GDM1 (cell line): ENCODE measurements around the gene SMG6.
A peak's percentile ranks its signal among the peaks of the same experiment; 100 is the strongest.

Experiments used
- DNase-seq: peaks from one replicate; lab custom pipeline; 2025; lab: John Stamatoyannopoulos, UW

SMG6 gene

GRCh38 chr17:2235265-2235664, 68.3 kb downstream of the SMG6 start:
- DNase-seq, result no peak

- no peak for DNase-seq
Measured at GRCh38 chr17:2233441-2233947, 70.1 kb downstream of the SMG6 start.

DNA sequence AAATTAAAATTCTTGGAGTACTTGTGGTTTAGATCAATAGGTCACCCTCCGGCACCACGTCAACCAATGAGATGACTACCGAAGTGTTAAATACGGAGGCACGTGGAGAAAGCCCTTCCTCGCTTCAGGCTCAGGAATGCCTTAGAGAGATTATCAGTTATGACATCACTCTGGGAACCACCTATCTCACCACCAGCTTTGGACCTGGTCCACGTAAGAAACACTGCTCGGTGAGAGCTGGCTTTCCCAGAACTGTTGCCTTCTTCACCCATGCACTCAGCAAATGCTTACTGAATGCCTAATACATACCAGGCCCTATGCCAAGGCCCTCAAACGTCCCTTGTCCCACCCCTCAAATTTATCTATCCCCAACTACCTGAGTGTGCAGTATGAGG, 71.3 kb downstream of the SMG6 start:
- no peak for DNase-seq

- no peak for DNase-seq
Measured at GRCh38 chr17:2230877-2231276, 72.7 kb downstream of the SMG6 start.

DNA sequence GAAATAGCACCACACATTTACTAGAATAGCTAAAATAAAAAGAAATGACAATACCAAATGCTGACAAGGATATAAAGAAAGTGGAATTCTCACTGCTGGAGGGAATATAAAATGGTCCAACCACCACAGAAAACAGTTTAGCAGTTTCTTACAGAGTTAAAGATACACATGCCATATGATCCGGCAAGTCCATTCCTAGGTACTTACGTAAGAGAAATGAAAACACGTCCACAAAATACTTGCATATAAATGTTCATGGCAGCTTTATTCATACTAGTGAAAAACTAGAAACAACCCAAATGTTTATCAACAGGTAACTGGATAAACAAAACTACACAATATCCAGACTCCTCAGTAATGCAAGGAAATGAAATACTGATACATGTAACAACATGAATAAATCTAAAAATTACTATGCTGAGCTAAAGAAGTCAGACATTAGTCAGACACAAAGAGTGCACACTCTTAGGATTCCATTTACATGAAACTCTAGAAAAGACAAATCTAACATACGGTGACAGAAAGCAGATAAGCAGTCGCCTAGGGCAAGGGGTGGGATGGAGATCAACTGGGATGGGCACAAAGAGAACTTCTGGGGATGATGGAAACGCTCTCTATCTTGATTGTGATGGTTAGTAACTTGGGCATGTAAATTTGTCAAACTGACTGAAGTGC, 76.4 kb downstream of the SMG6 start:
- DNase-seq, result no peak

DNA sequence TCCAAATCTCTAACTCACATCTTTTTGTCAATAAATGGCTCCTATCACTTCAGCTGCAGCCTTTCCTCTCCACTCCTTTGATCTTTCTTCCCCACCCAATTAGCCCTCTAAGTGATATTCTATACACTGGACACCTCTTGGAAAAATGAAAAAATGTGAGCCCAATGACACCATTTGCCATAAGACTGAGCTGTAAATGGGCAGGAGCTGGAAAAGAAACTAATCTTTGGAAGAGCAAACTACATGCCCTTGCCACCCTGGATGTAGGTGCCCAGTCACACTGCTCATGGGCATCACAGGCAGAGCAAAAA, 80.0 kb downstream of the SMG6 start:
- DNase-seq, result no peak

DNA sequence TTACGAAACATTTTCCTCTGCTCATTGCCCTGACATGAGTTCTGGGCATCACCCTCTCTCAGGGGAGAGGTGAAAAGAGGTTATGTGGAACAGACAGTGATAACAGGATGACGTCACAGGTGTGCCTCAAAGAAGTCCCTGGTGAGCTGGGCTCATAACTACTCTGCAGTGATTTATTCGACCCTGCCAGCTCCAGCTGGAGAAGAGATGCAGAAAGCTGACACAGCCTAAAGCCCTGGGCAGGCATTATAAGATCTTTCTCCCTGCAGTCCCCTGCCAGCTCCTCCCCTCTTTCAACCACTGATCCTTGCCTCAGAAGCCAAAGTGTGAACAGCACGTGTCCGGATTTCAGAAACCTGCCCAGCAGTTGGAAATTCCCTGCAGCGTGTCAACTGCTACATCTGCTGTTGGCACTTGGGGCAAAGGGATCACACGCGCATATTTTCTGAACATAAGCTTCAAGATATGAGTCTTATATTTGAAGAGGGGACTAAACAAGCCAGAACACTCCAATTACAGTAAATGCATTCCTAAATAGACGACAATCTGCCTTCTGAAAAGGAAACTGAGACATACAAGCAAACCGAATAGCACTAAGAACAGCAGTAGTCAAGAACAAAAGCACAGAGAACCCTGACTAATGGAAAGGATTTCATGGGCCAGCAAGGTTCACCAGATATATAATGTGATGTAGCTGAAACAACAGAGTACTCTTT, 80.5 kb downstream of the SMG6 start:
- DNase-seq, result no peak

- no peak for DNase-seq
Measured at GRCh38 chr17:2222301-2222700, 81.3 kb downstream of the SMG6 start.

DNA sequence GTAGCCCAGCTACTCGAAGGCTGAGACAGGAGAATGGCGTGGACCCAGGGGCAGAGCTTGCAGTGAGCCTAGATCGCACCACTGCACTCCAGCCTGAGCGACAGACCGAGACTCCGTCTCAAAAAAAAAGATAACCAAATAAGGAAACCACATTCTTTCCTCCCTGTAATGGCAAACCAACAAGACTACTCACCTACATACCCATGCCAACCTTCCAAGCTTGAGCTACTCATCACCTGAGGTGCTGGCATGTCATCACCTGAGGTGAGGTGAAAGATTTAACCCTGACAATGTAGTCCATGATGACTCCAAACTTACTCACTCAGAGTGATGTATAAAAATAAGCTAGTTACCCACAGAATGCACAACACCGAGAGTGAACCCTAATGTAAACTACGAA, 85.2 kb downstream of the SMG6 start:
- no peak for DNase-seq

- DNase-seq, result peak; percentile 67
Measured at GRCh38 chr17:2215616-2216364, 87.8 kb downstream of the SMG6 start.

DNA sequence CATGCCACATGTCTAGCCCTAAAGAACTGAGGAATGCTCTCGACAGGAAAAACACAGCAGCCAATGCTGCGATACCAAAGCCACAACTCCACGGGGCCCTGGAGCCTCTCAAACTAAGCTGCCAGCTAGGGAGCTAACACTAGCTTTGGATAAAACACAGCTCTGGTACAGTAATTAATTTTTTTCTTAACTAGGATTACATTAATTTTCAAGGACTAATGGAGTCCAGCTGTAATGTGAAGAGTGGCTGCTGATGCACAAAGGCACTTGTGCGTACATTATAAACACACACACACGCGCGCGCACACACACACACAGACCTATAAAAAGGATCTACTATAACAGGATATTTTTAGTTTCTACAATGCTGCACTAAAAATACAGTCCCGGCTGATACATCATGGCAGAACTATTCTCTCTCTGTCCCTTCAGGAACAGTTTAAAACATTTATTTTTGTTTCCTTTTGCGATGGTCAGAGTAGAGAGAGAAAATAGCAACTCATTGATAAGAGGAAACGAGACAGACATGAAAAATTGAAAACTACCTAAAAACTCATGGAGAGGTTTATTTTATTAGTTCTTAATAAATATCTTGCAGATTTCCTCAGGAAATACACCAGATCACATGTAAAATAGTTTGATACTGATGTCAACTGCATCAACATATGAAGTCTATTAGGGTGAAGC, 88.5 kb downstream of the SMG6 start:
- peak; percentile 44 for DNase-seq

GRCh38 chr17:2214047-2214928, 89.3 kb downstream of the SMG6 start:
- no peak for DNase-seq

DNA sequence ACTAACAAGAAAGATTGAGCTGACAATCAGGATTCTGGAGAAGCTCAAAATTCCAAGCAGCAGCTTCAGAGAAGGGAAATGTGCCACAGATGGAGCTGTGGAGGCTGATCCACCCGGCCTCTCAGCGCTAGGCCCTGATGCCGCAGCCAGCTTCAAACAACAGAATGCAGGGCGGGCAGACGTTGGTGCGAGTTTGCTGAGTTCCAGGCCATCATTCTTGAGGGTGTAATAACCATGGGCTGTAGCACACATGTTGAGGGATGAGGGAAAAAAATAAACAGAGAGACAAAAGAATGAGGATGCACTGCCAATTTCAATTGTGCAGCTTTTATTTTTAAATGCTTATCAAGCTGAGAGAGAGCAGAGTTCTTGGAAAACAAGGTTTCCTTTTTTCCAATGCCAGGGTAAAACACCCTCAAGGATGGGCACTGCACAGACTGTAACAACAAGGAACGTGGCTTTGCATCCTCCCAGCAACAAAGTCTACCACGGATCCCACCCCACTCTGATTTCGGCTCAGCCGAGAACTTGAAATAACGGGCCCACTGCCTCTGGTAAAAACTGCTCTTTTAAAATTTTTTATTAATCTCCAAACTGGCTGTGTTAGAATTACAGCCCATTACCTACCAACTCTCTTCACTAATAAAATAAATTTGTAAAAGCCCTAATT, 90.2 kb downstream of the SMG6 start:
- no peak for DNase-seq

DNA sequence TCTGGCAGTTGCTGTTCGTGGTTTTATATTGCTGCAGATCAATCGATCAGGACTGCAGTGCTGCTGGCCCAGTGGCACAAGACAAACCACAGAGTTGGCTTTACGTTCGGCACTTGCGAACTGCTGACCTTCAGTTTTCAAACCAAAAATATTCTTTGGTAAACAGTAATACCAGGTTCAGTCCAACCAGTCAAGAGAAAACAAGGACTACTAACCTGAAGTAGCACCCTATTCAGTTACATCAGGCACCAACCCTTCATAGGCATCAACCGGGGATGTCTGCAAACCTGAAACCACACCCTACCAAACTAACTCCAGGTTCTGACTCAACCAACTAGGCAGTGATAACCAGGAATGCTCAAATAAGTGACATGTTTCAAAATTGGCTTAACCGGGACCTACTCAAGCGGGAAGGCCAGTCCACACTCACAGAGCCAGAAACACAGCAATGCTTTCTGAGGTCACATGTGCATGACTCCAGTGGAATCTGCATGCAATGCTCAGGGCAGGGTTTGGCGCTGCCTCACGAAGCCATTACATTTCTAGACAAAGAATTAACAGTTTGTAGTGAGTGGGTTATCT, 91.1 kb downstream of the SMG6 start:
- DNase-seq, result no peak

DNA sequence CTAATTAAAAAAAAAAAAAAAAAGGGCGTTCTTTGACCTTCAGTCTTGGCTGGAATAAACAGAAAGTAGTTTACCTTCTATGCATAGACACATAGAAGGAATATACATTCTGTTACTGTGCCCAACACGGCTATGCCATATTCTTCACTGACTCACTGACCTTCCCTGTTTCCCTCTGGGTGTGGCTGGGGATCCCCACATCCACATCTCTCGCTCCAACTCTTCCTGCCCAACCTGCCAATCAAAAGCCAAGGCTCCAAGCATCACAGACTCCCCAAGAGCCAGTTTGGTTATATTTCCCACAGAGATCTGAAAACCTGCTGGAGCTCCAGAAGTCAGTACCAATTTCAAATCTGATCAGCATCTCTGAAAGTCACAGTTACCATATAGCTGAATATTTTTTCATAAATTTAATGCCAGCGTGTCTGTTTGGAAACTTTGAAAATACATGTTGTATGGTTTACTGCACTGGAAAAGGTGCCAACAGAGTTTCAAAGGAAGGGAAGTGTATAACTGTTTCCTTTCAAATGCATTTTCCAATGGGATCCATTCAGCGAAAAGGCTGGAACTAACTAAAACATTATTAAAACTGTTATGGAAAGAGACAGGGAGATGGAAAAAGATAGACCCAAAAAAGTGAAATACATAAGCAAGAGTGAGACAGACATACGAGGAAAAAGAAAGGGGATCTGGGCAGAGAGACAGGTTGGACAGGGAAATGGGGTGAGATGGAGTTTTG, 91.8 kb downstream of the SMG6 start:
- DNase-seq, result no peak

- DNase-seq, result no peak
Measured at GRCh38 chr17:2210726-2211125, 92.9 kb downstream of the SMG6 start.

GRCh38 chr17:2207815-2208515, 95.6 kb downstream of the SMG6 start:
- DNase-seq, result peak; percentile 24

- no peak for DNase-seq
Measured at GRCh38 chr17:2204393-2204792, 99.2 kb downstream of the SMG6 start.

DNA sequence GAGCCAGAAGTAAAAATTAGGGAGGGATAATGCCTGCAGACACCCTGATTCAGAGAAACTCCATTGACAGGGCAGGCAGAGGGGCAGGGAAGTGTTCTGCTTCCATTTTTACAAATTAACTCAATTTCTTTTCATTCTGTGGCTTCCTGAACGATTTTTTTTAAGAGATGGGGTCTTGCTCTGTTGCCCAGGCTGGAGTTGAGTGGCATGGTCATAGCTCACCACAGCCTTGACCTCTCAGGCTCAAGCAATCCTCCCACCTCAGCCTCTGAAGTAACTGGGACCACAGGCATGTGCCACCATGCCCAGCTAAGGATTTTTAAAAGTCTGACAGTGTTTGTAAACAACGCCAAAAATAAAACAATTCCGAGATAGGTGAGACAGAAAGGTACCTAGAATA, 99.8 kb downstream of the SMG6 start:
- no peak for DNase-seq
